Mucosa of rectum (tissue), 2 donors: ENCODE results near the gene DLGAP5.

ENCODE experiments used
- H3K27ac ChIP-seq, 2 donors: one replicate each; pipeline ENCODE4 v1.7.0; 2013; ENCODE audit warnings: inconsistent platforms in 2 of 2, low read depth in 2 of 2, low read length in 2 of 2
- H3K27me3 ChIP-seq, 2 donors: one replicate each; pipeline ENCODE4 v1.7.0; 2013; ENCODE audit warnings: low read length in 2 of 2; ENCODE audit not compliant: control insufficient read depth in 2 of 2, insufficient read depth in 2 of 2
- H3K36me3 ChIP-seq, 2 donors: one replicate each; pipeline ENCODE4 v1.7.0; 2013; ENCODE audit warnings: low read length in 2 of 2; ENCODE audit not compliant: control insufficient read depth in 2 of 2, insufficient read depth in 2 of 2
- H3K4me1 ChIP-seq, 2 donors: one replicate each; pipeline ENCODE4 v1.7.0; 2013; ENCODE audit warnings: low read length in 2 of 2, mild to moderate bottlenecking in 1 of 2; ENCODE audit not compliant: control insufficient read depth in 2 of 2, insufficient read depth in 2 of 2
- H3K4me3 ChIP-seq, 2 donors: one replicate each; pipeline ENCODE4 v1.7.0; 2013; ENCODE audit warnings: low read length in 2 of 2
- H3K9ac ChIP-seq, 2 donors: one replicate each; pipeline ENCODE4 v1.7.0; 2013; ENCODE audit warnings: low read length in 2 of 2, low read depth in 1 of 2, mild to moderate bottlenecking in 1 of 2
- H3K9me3 ChIP-seq, 2 donors: one replicate each; pipeline ENCODE4 v1.7.0; 2013; ENCODE audit warnings: low read length in 2 of 2; ENCODE audit not compliant: control insufficient read depth in 2 of 2
- donor health status: healthy.
- donor health status: Normal muscosa, but diverticular disease.

Gene DLGAP5

GRCh38 chr14:55116246-55117030, 74.9 kb downstream of the DLGAP5 start:
- peak overlapping the region; percentile 5 to 52 for H3K4me3 ChIP-seq
- H3K27me3 ChIP-seq, result no peaks in the 10 kb centered on the region
- peaks cover 33 to 56% of the 10 kb centered on the region in 2 donors for H3K4me1 ChIP-seq
- H3K9me3 ChIP-seq, result no peaks in the 10 kb centered on the region
- no peaks in the 10 kb centered on the region for H3K36me3 ChIP-seq
- peak overlapping the region; percentile 83 to 91 for H3K27ac ChIP-seq
- peak overlapping the region; percentile 26 to 66 for H3K9ac ChIP-seq

- peaks cover 28 to 51% of the 10 kb centered on the region in 2 donors for H3K4me1 ChIP-seq
- H3K9ac ChIP-seq, result no peak overlapping the region
- H3K4me3 ChIP-seq, result peak overlapping the region in 1 of 2 donors; percentile 14
- H3K36me3 ChIP-seq, result no peaks in the 10 kb centered on the region
- H3K9me3 ChIP-seq, result no peaks in the 10 kb centered on the region
- H3K27me3 ChIP-seq, result no peaks in the 10 kb centered on the region
- peak overlapping the region; percentile 83 to 91 for H3K27ac ChIP-seq
Measured at GRCh38 chr14:55115861-55116245, 75.5 kb downstream of the DLGAP5 start.

GRCh38 chr14:55115460-55115859, 75.9 kb downstream of the DLGAP5 start:
- Histone ChIP-seq H3K9me3 (no peaks in the 10 kb centered on the region), H3K4me3 (no peak overlapping the region), H3K36me3 (no peaks in the 10 kb centered on the region), H3K27ac (peak overlapping the region; percentile 83 to 91), H3K27me3 (no peaks in the 10 kb centered on the region), H3K9ac (no peak overlapping the region), H3K4me1 (peaks cover 24 to 47% of the 10 kb centered on the region in 2 donors)

- peaks cover 19 to 39% of the 10 kb centered on the region in 2 donors for H3K4me1 ChIP-seq
- no peaks in the 10 kb centered on the region for H3K36me3 ChIP-seq
- peak overlapping the region; percentile 59 to 91 for H3K27ac ChIP-seq
- H3K9me3 ChIP-seq, result no peaks in the 10 kb centered on the region
- no peaks in the 10 kb centered on the region for H3K27me3 ChIP-seq
- no peak overlapping the region for H3K4me3 ChIP-seq
- H3K9ac ChIP-seq, result no peak overlapping the region
Measured at GRCh38 chr14:55114720-55115119, 76.7 kb downstream of the DLGAP5 start.

- Histone ChIP-seq H3K4me3 (no peak overlapping the region), H3K27me3 (no peaks in the 10 kb centered on the region), H3K9me3 (no peaks in the 10 kb centered on the region), H3K27ac (peak overlapping the region in 1 of 2 donors; percentile 4), H3K9ac (no peak overlapping the region), H3K4me1 (peaks cover 20 to 37% of the 10 kb centered on the region in 2 donors), H3K36me3 (no peaks in the 10 kb centered on the region)
Measured at GRCh38 chr14:55111122-55111708, 80.2 kb downstream of the DLGAP5 start.

- Histone ChIP-seq H3K27me3 (no peaks in the 10 kb centered on the region), H3K9ac (no peak overlapping the region), H3K9me3 (no peaks in the 10 kb centered on the region), H3K27ac (no peak overlapping the region), H3K4me1 (peaks cover 11 to 35% of the 10 kb centered on the region in 2 donors), H3K4me3 (no peak overlapping the region), H3K36me3 (no peaks in the 10 kb centered on the region)
Measured at GRCh38 chr14:55109836-55110235, 81.5 kb downstream of the DLGAP5 start.

- H3K9me3 ChIP-seq, result peaks cover 0 to 3% of the 10 kb centered on the region in 2 donors
- H3K27ac ChIP-seq, result peak overlapping the region; percentile 95 to 97
- H3K27me3 ChIP-seq, result no peaks in the 10 kb centered on the region
- H3K36me3 ChIP-seq, result no peaks in the 10 kb centered on the region
- H3K4me1 ChIP-seq, result peaks cover 30 to 47% of the 10 kb centered on the region in 2 donors
- peak overlapping the region in 1 of 2 donors; percentile 16 for H3K4me3 ChIP-seq
- H3K9ac ChIP-seq, result peak overlapping the region; percentile 61 to 71
Measured at GRCh38 chr14:55107766-55108554, 83.4 kb downstream of the DLGAP5 start.

GRCh38 chr14:55105991-55106390, 85.4 kb downstream of the DLGAP5 start:
- Histone ChIP-seq H3K9me3 (peaks cover 0 to 3% of the 10 kb centered on the region in 2 donors), H3K27ac (peak overlapping the region; percentile 10 to 43), H3K4me1 (peaks cover 44 to 64% of the 10 kb centered on the region in 2 donors), H3K4me3 (no peak overlapping the region), H3K27me3 (no peaks in the 10 kb centered on the region), H3K36me3 (no peaks in the 10 kb centered on the region), H3K9ac (no peak overlapping the region)

- Histone ChIP-seq H3K4me3 (peak overlapping the region; percentile 0 to 53), H3K27ac (peak overlapping the region; percentile 94 to 98), H3K9me3 (peaks cover 0 to 3% of the 10 kb centered on the region in 2 donors), H3K4me1 (peaks cover 48 to 69% of the 10 kb centered on the region in 2 donors), H3K27me3 (no peaks in the 10 kb centered on the region), H3K36me3 (no peaks in the 10 kb centered on the region), H3K9ac (peak overlapping the region; percentile 65 to 89)
Measured at GRCh38 chr14:55103971-55104954, 87.1 kb downstream of the DLGAP5 start.
